GM12801 (cell line): Measurements from ENCODE around the gene ANTXRL.

Source experiments
- TF ChIP-seq, protein P1 (sequence below): IDR thresholded peaks from one replicate; pipeline ENCODE4 v1.5.1; 2011; ENCODE audit warnings: control low read depth; ENCODE audit not compliant: insufficient read length; ENCODE audit errors: extremely low read depth

The ANTXRL gene

GRCh38 chr10:46277840-46278239 lies 9.0 kb upstream of the ANTXRL start:
- TF ChIP-seq, protein P1, sequence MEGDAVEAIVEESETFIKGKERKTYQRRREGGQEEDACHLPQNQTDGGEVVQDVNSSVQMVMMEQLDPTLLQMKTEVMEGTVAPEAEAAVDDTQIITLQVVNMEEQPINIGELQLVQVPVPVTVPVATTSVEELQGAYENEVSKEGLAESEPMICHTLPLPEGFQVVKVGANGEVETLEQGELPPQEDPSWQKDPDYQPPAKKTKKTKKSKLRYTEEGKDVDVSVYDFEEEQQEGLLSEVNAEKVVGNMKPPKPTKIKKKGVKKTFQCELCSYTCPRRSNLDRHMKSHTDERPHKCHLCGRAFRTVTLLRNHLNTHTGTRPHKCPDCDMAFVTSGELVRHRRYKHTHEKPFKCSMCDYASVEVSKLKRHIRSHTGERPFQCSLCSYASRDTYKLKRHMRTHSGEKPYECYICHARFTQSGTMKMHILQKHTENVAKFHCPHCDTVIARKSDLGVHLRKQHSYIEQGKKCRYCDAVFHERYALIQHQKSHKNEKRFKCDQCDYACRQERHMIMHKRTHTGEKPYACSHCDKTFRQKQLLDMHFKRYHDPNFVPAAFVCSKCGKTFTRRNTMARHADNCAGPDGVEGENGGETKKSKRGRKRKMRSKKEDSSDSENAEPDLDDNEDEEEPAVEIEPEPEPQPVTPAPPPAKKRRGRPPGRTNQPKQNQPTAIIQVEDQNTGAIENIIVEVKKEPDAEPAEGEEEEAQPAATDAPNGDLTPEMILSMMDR, result no peak

DNA sequence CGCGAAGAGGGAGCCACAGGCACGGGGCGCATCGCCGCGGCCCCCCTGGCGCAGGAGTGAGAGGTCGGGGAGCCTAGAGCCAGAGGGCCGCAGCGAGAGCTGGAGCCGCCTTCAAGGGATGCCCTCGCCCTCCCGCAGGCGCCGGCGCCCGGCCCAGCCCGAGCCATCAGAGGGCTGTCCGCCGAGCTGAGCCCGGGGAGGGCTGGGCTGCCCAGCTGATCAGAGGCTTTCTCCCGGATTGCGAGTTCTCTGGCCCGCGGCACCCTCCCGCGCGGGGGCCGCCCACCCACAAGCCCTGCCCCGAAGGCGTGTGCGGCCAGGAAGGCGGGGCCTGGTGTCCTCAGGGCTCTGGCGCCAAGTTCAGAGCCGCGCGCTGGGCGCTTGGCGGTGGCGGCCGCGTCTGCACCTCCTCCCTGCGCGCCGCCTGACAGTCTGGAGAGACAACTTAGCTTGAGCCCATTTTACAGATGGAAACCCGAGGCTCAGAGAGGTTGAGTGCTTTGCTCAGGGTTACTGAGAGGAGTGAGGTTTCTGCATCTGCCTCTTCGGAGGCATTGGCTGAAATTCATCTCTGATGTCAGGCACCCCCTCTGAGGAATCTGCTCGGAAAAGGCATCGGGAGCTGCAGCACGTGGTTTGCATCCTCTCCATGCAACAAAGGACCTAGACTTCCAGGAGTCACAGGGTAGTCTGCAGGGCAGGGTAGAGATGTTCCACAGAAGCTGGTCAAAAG lies 3.8 kb upstream of the ANTXRL start:
- TF ChIP-seq, protein P1, result no peak

- TF ChIP-seq, protein P1, result no peak
Measured at GRCh38 chr10:46283580-46284285, 3.1 kb upstream of the ANTXRL start.

GRCh38 chr10:46284286-46285229 lies 2.2 kb upstream of the ANTXRL start:
- TF ChIP-seq, protein P1, result no peak

GRCh38 chr10:46285300-46285699 lies 1.5 kb upstream of the ANTXRL start:
- TF ChIP-seq, protein P1, result no peak

DNA sequence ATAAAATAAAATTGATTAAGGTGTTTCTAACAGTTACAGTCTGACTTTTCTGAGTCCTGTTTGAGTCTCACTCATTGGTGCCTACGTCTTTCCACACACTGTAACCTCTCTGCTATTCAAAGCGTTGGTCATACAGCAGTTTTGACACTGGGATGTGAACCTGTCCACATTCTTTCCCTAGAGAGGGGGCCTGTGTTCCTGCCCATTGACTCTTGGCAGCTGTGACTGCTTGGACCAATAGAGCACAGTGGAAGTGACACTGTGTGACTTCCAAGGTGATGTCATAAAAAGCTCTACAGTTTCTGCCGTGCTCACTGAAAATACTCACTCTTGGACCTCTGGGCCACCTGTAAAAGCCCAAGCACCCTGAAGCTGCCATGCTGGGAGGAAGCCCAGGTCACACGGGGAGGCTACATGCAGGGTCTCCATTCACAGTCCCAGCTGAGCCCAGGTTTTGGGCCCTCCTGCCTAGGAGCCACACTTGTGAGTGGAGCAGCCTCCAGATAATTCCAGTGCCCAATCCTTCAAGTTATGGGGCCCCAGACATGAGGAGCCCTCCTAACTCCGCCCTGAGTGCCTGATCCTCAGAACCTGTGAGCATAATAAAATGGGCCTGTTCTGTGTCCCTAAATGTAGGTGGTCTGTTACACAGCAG lies 704 bp upstream of the ANTXRL start:
- TF ChIP-seq, protein P1, result no peak
